A549 treated with Hydrocortisone at 1 μM for 4 hours (cell line): ENCODE measurements around the gene ENDOD1. TPM values are rescaled to one million over a fixed set of nuclear protein-coding genes. Genes with fewer than 3 reads are reported as not detected.

Source experiments
- total RNA-seq: library from RNA; stranded (reverse); fragments of 200-300 nt; extraction: Qiagen RNA extraction; gene quantifications from 5 replicates; pipeline ENCODE4 v1.2.3, GENCODE V29; 2022

The ENDOD1 gene
- total RNA-seq: 13.1 to 19.3 TPM (median 15.2 TPM) in 5 replicates

GRCh38 chr11:95089620-95090542 is at the start of gene ENDOD1:
Gene ENDOD1, plus strand, starts transcription at chr11:95089846. Its CDS starts 82 bp downstream, at chr11:95089928.

GRCh38 chr11:95049122-95049521 is 40.5 kb upstream of the ENDOD1 start, which contains the start of gene KDM4F:
Gene KDM4F, plus strand, starts transcription at chr11:95049422.

GRCh38 chr11:95066716-95067038 is 23.0 kb upstream of the ENDOD1 start, which contains the start of gene SRSF8:
Gene SRSF8, plus strand, starts transcription at chr11:95066919. Its CDS starts 308 bp downstream, at chr11:95067227.

Other genes with a start within 250 kb of the ENDOD1 start
- gene CWC15, start 116.3 kb upstream of the ENDOD1 start, total RNA-seq: 30.2 to 32.2 TPM (median 30.4 TPM) in 5 replicates
- gene KDM4D, start 116.1 kb upstream of the ENDOD1 start, total RNA-seq: 0.24 to 0.63 TPM (median 0.32 TPM) in 5 replicates
- not detected in 5 replicates for gene KDM4E, start 64.6 kb upstream of the ENDOD1 start, total RNA-seq
- not detected in 5 replicates for gene KDM4F, start 40.4 kb upstream of the ENDOD1 start, total RNA-seq
- gene SRSF8, start 22.9 kb upstream of the ENDOD1 start, total RNA-seq: 15.0 to 22.0 TPM (median 18.3 TPM) in 5 replicates
- gene SESN3, start 141.4 kb downstream of the ENDOD1 start, total RNA-seq: 0.07 to 0.13 TPM (median 0.12 TPM) in 5 replicates